HG03354 (cell line): ENCODE results near the gene HIC1.
A peak's percentile ranks its signal among the peaks of the same experiment; 100 is the strongest.

Experiments used
- ATAC-seq: cut with Tn5 transposase; IDR thresholded peaks from one replicate; pipeline ENCODE4 v1.9.1; 2021; ENCODE audit warnings: mild to moderate bottlenecking; ENCODE audit not compliant: unreplicated experiment, poor library complexity, severe bottlenecking

HIC1 gene

GRCh38 chr17:2041561-2042389, 13.1 kb upstream of the HIC1 start, which contains the start of gene OVCA2:
Gene OVCA2 (plus strand): TSS chr17:2042022. CDS start chr17:2042048, 26 bp downstream.
- peak; percentile 94 for ATAC-seq

- ATAC-seq: no peak
Measured at GRCh38 chr17:2042390-2042847, 12.5 kb upstream of the HIC1 start.

- no peak for ATAC-seq
Measured at GRCh38 chr17:2042933-2043332, 12.0 kb upstream of the HIC1 start.

- no peak for ATAC-seq
Measured at GRCh38 chr17:2043785-2044184, 11.1 kb upstream of the HIC1 start.

GRCh38 chr17:2044263-2044894, 10.5 kb upstream of the HIC1 start:
- ATAC-seq: no peak

GRCh38 chr17:2047590-2047989, 7.3 kb upstream of the HIC1 start:
- ATAC-seq: no peak

GRCh38 chr17:2048805-2049204, 6.1 kb upstream of the HIC1 start:
- no peak for ATAC-seq

- ATAC-seq: peak; percentile 53
Measured at GRCh38 chr17:2049333-2050299, 5.3 kb upstream of the HIC1 start.

GRCh38 chr17:2050300-2051060, 4.4 kb upstream of the HIC1 start:
- peak; percentile 8 for ATAC-seq

- no peak for ATAC-seq
Measured at GRCh38 chr17:2051061-2051932, 3.6 kb upstream of the HIC1 start.

- ATAC-seq: no peak
Measured at GRCh38 chr17:2051933-2052559, 2.9 kb upstream of the HIC1 start.

GRCh38 chr17:2053380-2054261, 1.3 kb upstream of the HIC1 start:
- no peak for ATAC-seq

- ATAC-seq: no peak
Measured at GRCh38 chr17:2054262-2054511, 716 bp upstream of the HIC1 start.

GRCh38 chr17:2055292-2056205, 646 bp downstream of the HIC1 start:
- no peak for ATAC-seq

- no peak for ATAC-seq
Measured at GRCh38 chr17:2056206-2057174, 1.6 kb downstream of the HIC1 start.
